Testis (tissue), 2 donors: ENCODE measurements around the gene MEG3.

Experiments
- CTCF ChIP-seq, 3 experiments: fragments of 450-650 bp in 2 of 3; fragments of 200-600 bp in 1 of 3; sonication (generic) in 1 of 3; IDR thresholded peaks; one replicate each; pipeline ENCODE4 v1.5.1; 2016 to 2019; ENCODE audit warnings: antibody characterized with exemption in 3 of 3, mild to moderate bottlenecking in 2 of 3, moderate library complexity in 1 of 3
- POLR2A ChIP-seq: fragments of 450-650 bp; IDR thresholded peaks from one replicate; pipeline ENCODE4 v1.6.1; 2017; ENCODE audit warnings: antibody characterized with exemption, mild to moderate bottlenecking, moderate library complexity

- no peak for TF ChIP-seq CTCF (IDR thresholded peaks at IDR 0.05)
- no peak for TF ChIP-seq POLR2A
These were observed 67.3 kb downstream of the MEG3 start for GRCh38 chr14:100893228-100893601.
